UCSD-AML1 (cell line): ENCODE results near the gene AXIN1.
A peak's percentile ranks its signal among the peaks of the same experiment; 100 is the strongest.
"Not testable (repeated sequence)": the region's sequence is repeated elsewhere in the genome, so short reads cannot be mapped to it uniquely, and the experiment has no call there.

Experiments
- DNase-seq: peaks from one replicate; lab custom pipeline; 2025; ENCODE audit not compliant: unreplicated experiment; lab: John Stamatoyannopoulos, UW

The AXIN1 gene

GRCh38 chr16:370979-371514 lies 18.5 kb upstream of the AXIN1 start:
- DNase-seq = no peak

GRCh38 chr16:370443-370842 lies 17.9 kb upstream of the AXIN1 start, which contains the start of gene MRPL28:
MRPL28 (minus strand) TSS chr16:370538; CDS start chr16:370218, 320 bp downstream.
- peak; percentile 93 for DNase-seq

- no peak for DNase-seq
Measured at GRCh38 chr16:369866-370436, 17.4 kb upstream of the AXIN1 start.

GRCh38 chr16:369275-369865 lies 16.8 kb upstream of the AXIN1 start:
- DNase-seq = no peak

GRCh38 chr16:368388-369158 lies 16.1 kb upstream of the AXIN1 start:
- no peak for DNase-seq

GRCh38 chr16:367333-367903 lies 14.9 kb upstream of the AXIN1 start:
- no peak for DNase-seq

GRCh38 chr16:366476-366875 lies 14.0 kb upstream of the AXIN1 start:
- DNase-seq = no peak

GRCh38 chr16:364595-365491 lies 12.3 kb upstream of the AXIN1 start:
- DNase-seq = no peak

- no peak for DNase-seq
Measured at GRCh38 chr16:363766-364490, 11.4 kb upstream of the AXIN1 start.

GRCh38 chr16:363110-363765 lies 10.7 kb upstream of the AXIN1 start:
- no peak for DNase-seq

- DNase-seq = not testable (repeated sequence)
Measured at GRCh38 chr16:362702-362999, 10.1 kb upstream of the AXIN1 start.

GRCh38 chr16:361872-362701 lies 9.6 kb upstream of the AXIN1 start:
- DNase-seq = peak; percentile 65

- DNase-seq = no peak
Measured at GRCh38 chr16:361341-361871, 8.9 kb upstream of the AXIN1 start.

- no peak for DNase-seq
Measured at GRCh38 chr16:360698-361336, 8.3 kb upstream of the AXIN1 start.

- DNase-seq = no peak
Measured at GRCh38 chr16:359871-360697, 7.6 kb upstream of the AXIN1 start.

- no peak for DNase-seq
Measured at GRCh38 chr16:359067-359763, 6.7 kb upstream of the AXIN1 start.

GRCh38 chr16:356741-357140 lies 4.2 kb upstream of the AXIN1 start:
- DNase-seq = no peak
